Loucy (cell line): ENCODE measurements around the gene NTF4.

ENCODE experiments used
- EZH2phosphoT487 ChIP-seq: fragments of 200-600 bp; IDR thresholded peaks from 2 replicates; pipeline ENCODE4 v1.6.1; 2018; ENCODE audit warnings: antibody characterized with exemption, mild to moderate bottlenecking, moderate library complexity, borderline replicate concordance
- TF ChIP-seq, protein P1 (sequence below): fragments of 200-600 bp; sonication (generic); conservative IDR thresholded peaks from 2 replicates; pipeline ENCODE4 v1.5.1; 2014; ENCODE audit warnings: mild to moderate bottlenecking, antibody characterized with exemption, low read length

DNA sequence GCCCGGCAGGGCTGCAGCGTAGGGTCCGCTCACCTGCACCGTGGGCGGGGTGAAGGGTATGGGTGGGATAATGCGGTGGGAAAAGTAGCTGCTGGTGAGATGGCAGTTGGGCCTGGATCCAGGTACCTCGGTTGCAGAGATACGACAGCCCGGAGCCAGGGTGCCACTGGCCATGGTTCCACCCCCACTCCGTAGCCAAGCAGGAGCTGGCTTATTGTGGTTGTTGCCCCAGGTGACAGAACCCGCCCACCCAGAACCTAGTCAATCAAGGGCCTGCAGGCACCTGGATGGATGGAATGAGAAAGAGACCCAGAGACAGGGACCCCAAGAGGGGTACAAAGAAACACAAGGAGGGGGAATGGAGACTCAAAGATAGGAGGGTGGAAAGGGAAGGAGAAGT is 44.3 kb downstream of the NTF4 start:
- TF ChIP-seq, protein P1, sequence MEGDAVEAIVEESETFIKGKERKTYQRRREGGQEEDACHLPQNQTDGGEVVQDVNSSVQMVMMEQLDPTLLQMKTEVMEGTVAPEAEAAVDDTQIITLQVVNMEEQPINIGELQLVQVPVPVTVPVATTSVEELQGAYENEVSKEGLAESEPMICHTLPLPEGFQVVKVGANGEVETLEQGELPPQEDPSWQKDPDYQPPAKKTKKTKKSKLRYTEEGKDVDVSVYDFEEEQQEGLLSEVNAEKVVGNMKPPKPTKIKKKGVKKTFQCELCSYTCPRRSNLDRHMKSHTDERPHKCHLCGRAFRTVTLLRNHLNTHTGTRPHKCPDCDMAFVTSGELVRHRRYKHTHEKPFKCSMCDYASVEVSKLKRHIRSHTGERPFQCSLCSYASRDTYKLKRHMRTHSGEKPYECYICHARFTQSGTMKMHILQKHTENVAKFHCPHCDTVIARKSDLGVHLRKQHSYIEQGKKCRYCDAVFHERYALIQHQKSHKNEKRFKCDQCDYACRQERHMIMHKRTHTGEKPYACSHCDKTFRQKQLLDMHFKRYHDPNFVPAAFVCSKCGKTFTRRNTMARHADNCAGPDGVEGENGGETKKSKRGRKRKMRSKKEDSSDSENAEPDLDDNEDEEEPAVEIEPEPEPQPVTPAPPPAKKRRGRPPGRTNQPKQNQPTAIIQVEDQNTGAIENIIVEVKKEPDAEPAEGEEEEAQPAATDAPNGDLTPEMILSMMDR: no peak
- TF ChIP-seq EZH2phosphoT487: no peak
